ENCODE data around the gene ARHGEF38. TPM values are rescaled to one million over a fixed set of nuclear protein-coding genes. Genes with fewer than 3 reads are reported as not detected.

Gene ARHGEF38
- total RNA-seq, 4 donors from 2014 or later = 0.59 to 3.5 (median 0.98) TPM

DNA sequence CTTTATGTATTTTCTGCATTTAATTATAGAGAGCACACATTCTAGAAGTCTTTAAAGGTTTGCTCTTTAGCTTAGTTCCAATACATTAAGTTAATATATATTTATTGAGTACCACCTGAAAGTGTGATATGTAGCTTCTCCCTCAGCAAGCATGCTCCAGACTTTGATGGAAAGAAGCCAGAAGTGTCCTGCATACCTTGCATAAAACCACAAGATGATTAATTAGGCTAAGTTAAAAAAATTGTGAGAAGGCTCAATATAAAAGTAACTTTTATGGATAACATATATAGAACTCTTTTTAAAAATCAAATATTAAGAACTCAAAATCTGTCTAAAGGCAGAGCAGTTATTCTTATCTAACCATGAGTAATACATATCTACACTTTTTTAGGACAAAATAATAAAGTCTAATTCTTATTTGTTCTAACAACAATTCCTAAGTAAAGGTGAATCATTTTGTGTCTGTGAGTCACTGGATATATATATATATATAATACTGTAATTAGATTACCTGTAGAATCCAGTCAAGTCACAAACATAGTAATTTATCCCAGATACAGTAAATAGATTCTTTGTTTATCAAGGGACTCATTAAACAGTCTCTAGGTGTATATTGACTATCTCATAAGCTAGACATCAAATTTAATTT lies 104.8 kb downstream of the ARHGEF38 start:
- Histone ChIP-seq H3K27ac (no peak overlapping the region), H3K4me1 (no peaks in the 10 kb centered on the region), H3K9me3 (no peaks in the 10 kb centered on the region), H3K27me3 (no peaks in the 10 kb centered on the region), H3K4me3 (no peak overlapping the region), H3K36me3 (no peaks in the 10 kb centered on the region)
- TF ChIP-seq, protein P1, sequence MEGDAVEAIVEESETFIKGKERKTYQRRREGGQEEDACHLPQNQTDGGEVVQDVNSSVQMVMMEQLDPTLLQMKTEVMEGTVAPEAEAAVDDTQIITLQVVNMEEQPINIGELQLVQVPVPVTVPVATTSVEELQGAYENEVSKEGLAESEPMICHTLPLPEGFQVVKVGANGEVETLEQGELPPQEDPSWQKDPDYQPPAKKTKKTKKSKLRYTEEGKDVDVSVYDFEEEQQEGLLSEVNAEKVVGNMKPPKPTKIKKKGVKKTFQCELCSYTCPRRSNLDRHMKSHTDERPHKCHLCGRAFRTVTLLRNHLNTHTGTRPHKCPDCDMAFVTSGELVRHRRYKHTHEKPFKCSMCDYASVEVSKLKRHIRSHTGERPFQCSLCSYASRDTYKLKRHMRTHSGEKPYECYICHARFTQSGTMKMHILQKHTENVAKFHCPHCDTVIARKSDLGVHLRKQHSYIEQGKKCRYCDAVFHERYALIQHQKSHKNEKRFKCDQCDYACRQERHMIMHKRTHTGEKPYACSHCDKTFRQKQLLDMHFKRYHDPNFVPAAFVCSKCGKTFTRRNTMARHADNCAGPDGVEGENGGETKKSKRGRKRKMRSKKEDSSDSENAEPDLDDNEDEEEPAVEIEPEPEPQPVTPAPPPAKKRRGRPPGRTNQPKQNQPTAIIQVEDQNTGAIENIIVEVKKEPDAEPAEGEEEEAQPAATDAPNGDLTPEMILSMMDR (IDR thresholded peaks at IDR 0.05) = no peak
- no peak for TF ChIP-seq POLR2AphosphoS5 (IDR thresholded peaks at IDR 0.05)
- TF ChIP-seq POLR2A (IDR thresholded peaks at IDR 0.05) = no peak
- TF ChIP-seq EP300 (IDR thresholded peaks at IDR 0.05) = no peak
- DNase-seq (ENCODE audit: low spot score in 2 of 2) = no peak

DNA sequence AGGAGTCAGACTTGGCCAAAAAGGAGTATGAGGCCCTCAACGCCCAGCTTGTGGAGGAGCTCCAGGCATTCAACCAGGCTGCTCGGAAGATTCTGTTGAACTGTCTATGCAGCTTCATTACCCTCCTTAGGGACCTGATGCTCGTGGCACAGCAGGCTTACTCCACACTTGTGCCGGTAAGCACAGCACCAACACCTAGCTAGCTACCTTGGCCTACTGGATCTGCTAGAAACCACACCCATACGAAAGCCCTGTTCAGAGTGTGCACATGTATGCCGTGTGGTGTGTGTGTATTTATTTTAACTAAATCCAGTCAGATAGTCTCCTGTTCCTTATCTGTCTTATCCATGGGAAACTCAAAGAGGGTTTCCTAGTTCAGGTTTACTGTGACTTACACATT lies 106.8 kb downstream of the ARHGEF38 start:
- H3K4me1 ChIP-seq = no peaks in the 10 kb centered on the region
- 78% methylated on average over 6 of the region's 6 CpGs for WGBS
- no peak overlapping the region for H3K27ac ChIP-seq
- H3K27me3 ChIP-seq = no peaks in the 10 kb centered on the region
- no peaks in the 10 kb centered on the region for H3K36me3 ChIP-seq
- H3K9me3 ChIP-seq = no peaks in the 10 kb centered on the region
- no peak for TF ChIP-seq POLR2A (IDR thresholded peaks at IDR 0.05)
- TF ChIP-seq EP300 (IDR thresholded peaks at IDR 0.05) = no peak
- TF ChIP-seq, protein P1 (IDR thresholded peaks at IDR 0.05) = no peak
- TF ChIP-seq POLR2AphosphoS5 (IDR thresholded peaks at IDR 0.05) = no peak
- no peak for DNase-seq (ENCODE audit: low spot score in 2 of 2)
- H3K4me3 ChIP-seq = no peak overlapping the region

DNA sequence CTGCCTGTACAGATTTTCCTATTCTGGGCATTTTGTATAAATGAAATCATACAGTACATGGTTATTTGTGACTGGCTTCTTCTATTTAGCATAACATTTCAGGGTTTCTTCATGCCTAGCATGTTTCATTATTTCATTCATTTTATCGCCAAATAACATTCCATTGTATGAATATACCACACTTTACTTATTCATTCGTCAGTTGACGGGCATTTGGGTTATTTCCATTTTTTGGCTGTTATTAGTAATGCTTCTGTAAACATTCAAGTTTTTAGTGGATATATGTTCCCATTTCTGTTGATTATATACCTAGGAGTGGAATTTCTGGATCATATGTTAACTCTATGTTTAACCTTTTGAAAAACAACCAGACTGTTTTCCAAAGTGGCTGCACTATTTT lies 108.6 kb downstream of the ARHGEF38 start:
- H3K4me1 ChIP-seq = no peaks in the 10 kb centered on the region
- no peak for DNase-seq (ENCODE audit: low spot score in 2 of 2)
- no peak overlapping the region for H3K4me3 ChIP-seq
- no peak overlapping the region for H3K27ac ChIP-seq
- H3K9me3 ChIP-seq = no peaks in the 10 kb centered on the region
- WGBS = 91% methylated on average over 3 of the region's 3 CpGs
- H3K36me3 ChIP-seq = no peaks in the 10 kb centered on the region
- TF ChIP-seq POLR2AphosphoS5 (IDR thresholded peaks at IDR 0.05) (no peak), POLR2A (IDR thresholded peaks at IDR 0.05) (no peak), EP300 (IDR thresholded peaks at IDR 0.05) (no peak)
- TF ChIP-seq, protein P1 (IDR thresholded peaks at IDR 0.05) = no peak
- H3K27me3 ChIP-seq = no peaks in the 10 kb centered on the region

DNA sequence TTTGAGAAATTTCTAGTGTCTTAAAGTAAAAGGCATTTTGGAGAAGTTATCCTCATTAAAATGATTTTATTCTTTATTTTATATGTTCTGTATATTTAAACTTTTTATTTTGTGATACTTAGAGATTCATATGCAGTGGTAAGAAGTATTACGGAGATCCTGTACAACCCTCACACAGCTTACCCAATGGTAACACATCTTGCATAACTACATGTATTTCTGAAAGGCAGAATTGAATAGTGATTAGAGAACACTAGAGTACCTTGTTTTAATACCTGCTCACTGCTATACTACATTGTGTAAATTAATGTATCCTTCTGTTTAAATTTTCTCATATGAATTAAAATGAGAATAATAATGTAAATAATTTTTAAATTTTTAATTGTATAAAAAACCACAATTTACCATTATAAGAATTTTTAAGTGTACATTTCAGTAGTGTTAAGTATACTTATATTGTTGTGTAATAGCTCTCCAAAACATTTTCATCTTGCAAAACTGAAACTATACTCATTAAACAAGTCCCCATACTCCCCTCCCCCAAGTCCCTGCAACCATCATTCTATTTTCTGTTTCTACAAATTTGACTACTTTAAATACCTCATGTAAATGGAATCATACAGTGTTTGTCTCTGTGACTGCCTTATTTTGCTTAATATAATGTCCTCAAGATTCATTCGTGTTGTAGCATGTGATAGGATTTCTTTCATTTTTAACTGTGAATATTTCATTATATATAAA lies 110.7 kb downstream of the ARHGEF38 start:
- no peaks in the 10 kb centered on the region for H3K9me3 ChIP-seq
- H3K4me3 ChIP-seq = no peak overlapping the region
- no peak for DNase-seq (ENCODE audit: low spot score in 2 of 2)
- TF ChIP-seq POLR2AphosphoS5 (IDR thresholded peaks at IDR 0.05) = no peak
- TF ChIP-seq EP300 (IDR thresholded peaks at IDR 0.05) = no peak
- TF ChIP-seq POLR2A (IDR thresholded peaks at IDR 0.05) = no peak
- TF ChIP-seq, protein P1 (IDR thresholded peaks at IDR 0.05) = no peak
- no peaks in the 10 kb centered on the region for H3K4me1 ChIP-seq
- no peaks in the 10 kb centered on the region for H3K36me3 ChIP-seq
- WGBS = 89% methylated on average over 2 of the region's 2 CpGs
- H3K27me3 ChIP-seq = no peaks in the 10 kb centered on the region
- H3K27ac ChIP-seq = no peak overlapping the region

DNA sequence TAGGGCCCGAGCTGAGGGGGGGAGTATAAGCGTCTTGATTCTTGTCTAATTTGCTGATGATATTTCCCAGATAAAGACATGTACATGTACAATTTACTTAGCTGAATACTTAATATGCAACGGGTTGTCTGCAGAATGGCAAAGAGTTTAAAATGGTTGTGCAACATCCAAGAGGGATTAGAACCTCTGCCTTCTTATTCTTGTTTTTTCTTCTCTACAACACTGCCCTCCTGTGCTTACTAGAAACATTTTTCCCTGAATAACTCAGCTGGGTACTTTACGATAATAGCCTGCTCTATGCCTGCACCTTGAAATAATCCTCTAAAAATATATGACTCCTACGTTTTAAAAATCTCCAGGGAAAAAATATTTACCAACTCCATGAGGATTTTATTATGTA lies 114.3 kb downstream of the ARHGEF38 start:
- no peak for DNase-seq (ENCODE audit: low spot score in 2 of 2)
- no peaks in the 10 kb centered on the region for H3K36me3 ChIP-seq
- no peak overlapping the region for H3K4me3 ChIP-seq
- H3K27ac ChIP-seq = no peak overlapping the region
- no peaks in the 10 kb centered on the region for H3K4me1 ChIP-seq
- no peaks in the 10 kb centered on the region for H3K27me3 ChIP-seq
- TF ChIP-seq POLR2AphosphoS5 (IDR thresholded peaks at IDR 0.05) (no peak), POLR2A (IDR thresholded peaks at IDR 0.05) (no peak)
- TF ChIP-seq, protein P1 (IDR thresholded peaks at IDR 0.05) = peak in 1 of 2 donors; percentile 18
- H3K9me3 ChIP-seq = no peaks in the 10 kb centered on the region
- WGBS = 49% methylated on average over 5 of the region's 5 CpGs
